ENCODE data around the gene FBXO2.

The FBXO2 gene

GRCh38 chr1:11691302-11691914 is 37.2 kb upstream of the FBXO2 start, which contains the start of gene DRAXIN:
Gene DRAXIN (plus strand): TSS chr1:11691710. CDS start chr1:11706259, 14,549 bp downstream.
- no peak for DNase-seq (ENCODE audit: low read depth)
- H3K4me3 ChIP-seq (ENCODE audit: control insufficient read depth, low read depth, low read length) = no peak within 1 kb of the TSS; the same call in 1 of the 2 replicates
- no peak for TF ChIP-seq CTCF (IDR thresholded peaks at IDR 0.05; ENCODE audit: control insufficient read depth, insufficient read depth, low read depth, low read length, missing control alignments)

DNA sequence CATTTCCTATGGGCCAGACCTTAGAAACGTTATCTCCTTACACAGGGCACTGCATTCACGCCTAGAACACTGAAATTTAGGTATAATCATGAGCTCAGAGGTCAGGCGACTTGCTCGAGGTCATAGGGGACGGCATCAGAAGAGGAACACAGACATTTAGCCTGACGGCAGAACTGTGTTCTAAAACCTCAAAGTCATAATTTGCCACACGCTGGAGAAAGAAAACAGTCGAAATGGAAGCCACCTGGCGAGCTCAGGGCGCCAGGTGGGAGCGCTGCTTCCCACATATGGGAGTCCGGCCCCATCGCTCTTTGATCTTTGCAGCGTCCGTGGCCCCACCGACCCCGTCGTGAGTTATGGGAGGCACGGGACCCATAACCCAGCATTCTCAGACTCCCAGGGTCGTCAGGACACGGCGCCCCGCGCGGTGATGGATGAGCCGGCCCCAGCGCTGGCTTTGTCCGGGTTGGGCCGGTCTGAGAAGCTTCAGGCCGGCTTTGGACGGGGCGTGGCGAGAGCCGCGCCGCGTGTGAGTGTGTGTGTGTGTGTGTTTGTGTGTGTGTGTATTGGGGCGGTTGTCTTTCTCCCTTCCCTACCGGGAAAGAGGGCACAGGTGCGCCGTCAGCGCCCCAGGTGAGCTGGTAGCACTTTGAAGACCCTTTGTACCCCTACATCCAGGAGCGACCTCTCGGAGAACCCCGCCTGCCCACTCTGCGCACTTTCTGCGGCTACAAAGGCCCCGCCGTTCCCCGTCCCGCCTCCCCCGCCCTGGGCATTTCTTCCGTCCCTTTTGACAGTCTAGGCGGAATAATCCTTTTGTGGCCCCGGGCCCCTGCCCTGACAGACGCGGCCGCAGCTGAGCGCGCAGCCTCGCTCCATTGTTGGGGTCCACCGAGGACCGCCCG is 36.4 kb upstream of the FBXO2 start:
- no peak for TF ChIP-seq CTCF (IDR thresholded peaks at IDR 0.05; ENCODE audit: control insufficient read depth, insufficient read depth, low read depth, low read length, missing control alignments)
- no peak overlapping the region; the same call in 1 of the 2 replicates for H3K4me3 ChIP-seq (ENCODE audit: control insufficient read depth, low read depth, low read length)
- no peak for DNase-seq (ENCODE audit: low read depth)

DNA sequence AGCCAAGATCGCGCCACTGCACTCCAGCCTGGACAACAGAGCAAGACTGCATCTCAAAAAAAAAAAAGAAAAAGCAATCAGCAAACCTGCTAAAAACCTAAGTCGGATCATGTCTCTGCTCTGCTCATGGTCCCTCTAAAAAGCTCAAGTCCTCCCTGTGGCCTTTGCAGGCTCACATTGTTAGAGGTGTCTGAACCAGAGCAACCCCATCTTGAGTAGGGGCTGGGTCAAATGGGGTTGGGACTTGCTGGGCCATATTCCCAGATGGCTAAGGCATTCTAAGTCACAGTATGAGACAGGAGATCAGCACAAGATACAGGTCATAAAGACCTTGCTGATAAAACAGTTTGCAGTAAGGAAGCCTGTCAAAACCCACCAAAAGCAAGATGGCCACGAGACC is 34.3 kb upstream of the FBXO2 start:
- TF ChIP-seq CTCF (IDR thresholded peaks at IDR 0.05; ENCODE audit: control insufficient read depth, insufficient read depth, low read depth, low read length, missing control alignments) = no peak
- DNase-seq (ENCODE audit: low read depth) = no peak
- no peak overlapping the region for H3K4me3 ChIP-seq (ENCODE audit: control insufficient read depth, low read depth, low read length)

DNA sequence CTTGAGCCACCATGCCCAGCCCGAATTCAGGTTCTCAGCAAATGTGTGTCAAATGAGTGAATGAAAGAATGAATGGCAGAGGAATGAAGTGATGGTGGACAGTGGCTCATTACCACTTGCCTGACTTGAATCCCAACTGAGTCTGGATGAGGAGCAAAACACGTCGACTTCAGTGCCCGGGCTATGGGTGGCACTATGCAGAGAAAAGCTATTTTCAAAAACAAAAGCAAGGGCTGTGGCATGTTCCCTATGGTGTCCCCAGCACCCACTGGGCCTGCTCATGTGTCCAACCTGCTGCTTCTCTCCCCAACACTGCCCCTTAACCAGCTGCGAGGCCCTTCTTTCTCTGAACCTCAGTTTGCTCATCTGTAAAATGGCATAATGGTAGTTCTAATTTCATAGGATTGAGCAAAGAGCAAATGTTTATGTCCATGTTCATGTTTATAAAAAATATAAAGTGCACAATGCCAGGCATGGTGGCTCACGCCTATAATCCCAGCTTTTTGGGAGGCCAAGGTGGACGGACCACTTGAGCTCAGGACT is 31.1 kb upstream of the FBXO2 start:
- H3K4me3 ChIP-seq (ENCODE audit: control insufficient read depth, low read depth, low read length) = no peak overlapping the region
- TF ChIP-seq CTCF (IDR thresholded peaks at IDR 0.05; ENCODE audit: control insufficient read depth, insufficient read depth, low read depth, low read length, missing control alignments) = no peak

GRCh38 chr1:11684070-11684469 is 29.8 kb upstream of the FBXO2 start:
- no peak for TF ChIP-seq CTCF (IDR thresholded peaks at IDR 0.05; ENCODE audit: control insufficient read depth, insufficient read depth, low read depth, low read length, missing control alignments)
- no peak overlapping the region for H3K4me3 ChIP-seq (ENCODE audit: control insufficient read depth, low read depth, low read length)
- no peak for DNase-seq (ENCODE audit: low read depth)

More for the DNA sequence above, 31.1 kb upstream of the FBXO2 start:
- DNase-seq (ENCODE audit: low read depth) = no peak

- no peak overlapping the region for H3K4me3 ChIP-seq (ENCODE audit: control insufficient read depth, low read depth, low read length)
- no peak for DNase-seq (ENCODE audit: low read depth)
- no peak for TF ChIP-seq CTCF (IDR thresholded peaks at IDR 0.05; ENCODE audit: control insufficient read depth, insufficient read depth, low read depth, low read length, missing control alignments)
Observed at GRCh38 chr1:11682799-11683198, 28.6 kb upstream of the FBXO2 start.
